Transverse colon (tissue), 4 donors: ENCODE results near the gene DRD2. TPM values are rescaled to one million over a fixed set of nuclear protein-coding genes. Genes with fewer than 3 reads are reported as not detected.

Experiments
- DNase-seq: peaks from one replicate; pipeline ENCODE4 v3.0.0-alpha.2; 2019
- H3K27ac ChIP-seq, 4 donors: fragments of 200-600 bp; sonication (generic); 2 replicates each; pipeline ENCODE4 v1.5.1; 2016 to 2018; ENCODE audit warnings: inconsistent platforms in 4 of 4
- H3K27me3 ChIP-seq: fragments of 200-600 bp; sonication (generic); 2 replicates; pipeline ENCODE4 v1.5.1; 2017; ENCODE audit warnings: inconsistent platforms
- H3K36me3 ChIP-seq, 4 donors: fragments of 200-600 bp; sonication (generic); 2 replicates each; pipeline ENCODE4 v1.5.1; 2017 to 2019; ENCODE audit warnings: inconsistent platforms in 4 of 4
- H3K4me1 ChIP-seq, 4 donors: fragments of 200-600 bp; sonication (generic); 2 replicates each; pipeline ENCODE4 v1.5.1; 2017 to 2020; ENCODE audit warnings: inconsistent platforms in 4 of 4
- H3K4me3 ChIP-seq, 4 donors: fragments of 200-600 bp; sonication (generic); 1 replicate in 1 of 4; 2 replicates in 3 of 4; pipeline versions ENCODE4 v1.5.1 to v1.6.1; 2017 to 2019; ENCODE audit warnings: inconsistent platforms in 4 of 4
- H3K9me3 ChIP-seq, 2 donors: fragments of 200-600 bp; sonication (generic); 2 replicates each; pipeline ENCODE4 v1.5.1; 2017 to 2019; ENCODE audit warnings: inconsistent platforms in 2 of 2
- CTCF ChIP-seq, 5 experiments: fragments of 200-600 bp in 3 of 5; fragments of 450-650 bp in 2 of 5; sonication (generic) in 3 of 5; IDR thresholded peaks; 1 replicate in 2 of 5; 2 replicates in 3 of 5; pipeline ENCODE4 v1.5.1; 2016 to 2017; ENCODE audit warnings: antibody characterized with exemption in 5 of 5, inconsistent platforms in 3 of 5, mild to moderate bottlenecking in 2 of 5, moderate library complexity in 1 of 5
- EP300 ChIP-seq: sonication (generic); formaldehyde crosslinking; IDR thresholded peaks from one replicate; pipeline ENCODE4 v1.6.1; 2017; ENCODE audit warnings: antibody characterized with exemption, low read depth
- POLR2A ChIP-seq: fragments of 450-650 bp; IDR thresholded peaks from one replicate; pipeline ENCODE4 v1.6.1; 2016; ENCODE audit warnings: antibody characterized with exemption, mild to moderate bottlenecking, moderate library complexity
- POLR2AphosphoS5 ChIP-seq, 3 donors: sonication (generic); formaldehyde crosslinking; IDR thresholded peaks; one replicate each; pipeline ENCODE4 v1.6.1; 2016; ENCODE audit warnings: antibody characterized with exemption in 3 of 3
- WGBS, 2 donors: methylation state at CpG; one replicate each; pipeline ENCODE4 v1.1.5; 2018; ENCODE audit warnings: low coverage in 1 of 2; 5-methylcytosine and 5-hydroxymethylcytosine counted together
- in situ Hi-C, 4 donors: fragments of 200-750 bp; cut with MboI; loops; one replicate each; pipeline versions ENCODE4 v1.15.0 to v1.15.1; 2017; ENCODE audit warnings: low sequenced_read_pairs in 3 of 4, low pct_ligation_motif_present in 1 of 4, low pct_unique_long_range_greater_than_20kb in 1 of 4
- intact Hi-C: fragments of 100-400 bp; cut with DNase I; formaldehyde crosslinking; loops from one replicate; pipeline ENCODE4 v1.15.1; 2023; ENCODE audit warnings: low total_unique reads
- total RNA-seq, 4 donors: library from RNA; depleted of rRNA; stranded (reverse); fragments of >200 nt; gene quantifications; one replicate each; pipeline ENCODE4 v1.1.0, GENCODE V29; 2016

DRD2 gene
- total RNA-seq, 4 donors from 2014 or later, result 0.16 to 0.40 TPM; not detected in 2

DNA sequence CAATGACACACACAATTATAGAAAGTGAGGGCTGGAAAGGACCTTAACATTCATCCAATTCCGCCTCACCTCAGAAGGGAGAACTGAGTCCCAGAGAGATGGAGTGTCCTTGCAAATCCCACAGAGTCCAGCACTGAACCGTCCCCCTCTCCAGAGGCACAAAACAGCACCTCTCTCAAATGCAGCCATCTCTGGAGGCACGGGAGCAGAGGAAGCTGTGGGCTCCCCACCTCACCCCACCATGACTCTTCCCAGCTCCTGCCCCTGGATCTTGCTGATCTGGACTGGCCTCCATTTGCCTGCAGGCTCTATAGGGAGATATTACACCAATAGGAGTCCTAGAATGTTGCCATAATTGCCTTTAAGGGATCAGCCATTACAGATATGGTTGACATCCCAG, 1.4 kb upstream of the DRD2 start:
- no peak for DNase-seq
- 76% methylated on average over 3 of the region's 3 CpGs; no CpG with 5 or more reads in 1 of the 2 donors for WGBS, 2 donors
- TF ChIP-seq CTCF (IDR thresholded peaks at IDR 0.05), result no peak
- TF ChIP-seq POLR2AphosphoS5 (IDR thresholded peaks at IDR 0.05), result no peak
- no peak for TF ChIP-seq POLR2A
- no peak for TF ChIP-seq EP300
- in situ Hi-C loops, result no loop called here
- Histone ChIP-seq H3K27ac (no peak overlapping the region), H3K9me3 (no peaks in the 10 kb centered on the region), H3K36me3 (no peaks in the 10 kb centered on the region), H3K4me1 (peaks cover 0 to 11% (median 6%) of the 10 kb centered on the region in 4 donors), H3K4me3 (no peak overlapping the region), H3K27me3 (peaks cover 66% of the 10 kb centered on the region)
- intact Hi-C loops, result no loop called here

- Histone ChIP-seq H3K4me1 (peaks cover 0 to 11% (median 6%) of the 10 kb centered on the region in 4 donors), H3K4me3 (peak overlapping the region in 1 of 4 donors; percentile 37), H3K36me3 (no peaks in the 10 kb centered on the region), H3K9me3 (no peaks in the 10 kb centered on the region), H3K27ac (no peak overlapping the region), H3K27me3 (peaks cover 71% of the 10 kb centered on the region)
- intact Hi-C loops, result no loop called here
- no peak for TF ChIP-seq EP300
- TF ChIP-seq POLR2A, result no peak
- no peak for TF ChIP-seq POLR2AphosphoS5 (IDR thresholded peaks at IDR 0.05)
- no peak for TF ChIP-seq CTCF (IDR thresholded peaks at IDR 0.05)
- 4% methylated on average over 41 of the region's 70 CpGs; no CpG with 5 or more reads in 1 of the 2 donors for WGBS, 2 donors
- DNase-seq, result peak; percentile 75
- in situ Hi-C loops, result no loop called here
These were observed 637 bp downstream of the DRD2 start for GRCh38 chr11:113474362-113475159.

GRCh38 chr11:113473983-113474361, 1.2 kb downstream of the DRD2 start:
- H3K4me3 ChIP-seq, result no peak overlapping the region
- H3K4me1 ChIP-seq, result peaks cover 0 to 11% (median 6%) of the 10 kb centered on the region in 4 donors
- WGBS, 2 donors, result 20 to 37% methylated on average over 1 to 9 of the region's 9 CpGs
- intact Hi-C loops (no loop called here), in situ Hi-C loops (no loop called here)
- no peak overlapping the region for H3K27ac ChIP-seq
- H3K9me3 ChIP-seq, result no peaks in the 10 kb centered on the region
- peaks cover 67% of the 10 kb centered on the region for H3K27me3 ChIP-seq
- no peaks in the 10 kb centered on the region for H3K36me3 ChIP-seq
- DNase-seq, result no peak
- TF ChIP-seq EP300 (no peak), POLR2AphosphoS5 (IDR thresholded peaks at IDR 0.05) (no peak), POLR2A (no peak), CTCF (IDR thresholded peaks at IDR 0.05) (no peak)

DNA sequence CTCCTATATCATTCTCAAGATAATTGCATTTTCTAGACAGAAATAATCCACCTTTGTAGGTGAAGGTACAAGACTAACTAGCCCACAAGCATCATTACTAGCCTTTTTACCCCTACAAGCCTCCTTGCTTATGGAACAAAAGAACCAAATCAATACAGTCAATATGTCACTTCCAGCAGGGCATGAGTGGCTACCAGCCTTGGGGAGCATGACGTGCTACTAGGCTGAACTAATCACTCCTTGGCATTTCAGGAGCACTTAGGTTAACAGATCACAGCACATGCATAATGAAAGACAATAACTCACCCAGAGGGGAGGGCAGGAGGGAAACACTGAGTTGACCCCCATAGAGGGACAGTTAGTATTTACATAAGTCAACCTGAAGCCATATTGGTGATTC, 2.7 kb downstream of the DRD2 start:
- intact Hi-C loops (no loop called here), in situ Hi-C loops (no loop called here)
- Histone ChIP-seq H3K27ac (no peak overlapping the region), H3K36me3 (no peaks in the 10 kb centered on the region), H3K4me1 (peaks cover 0 to 11% (median 6%) of the 10 kb centered on the region in 4 donors), H3K27me3 (peaks cover 52% of the 10 kb centered on the region), H3K4me3 (no peak overlapping the region), H3K9me3 (no peaks in the 10 kb centered on the region)
- no peak for TF ChIP-seq POLR2AphosphoS5 (IDR thresholded peaks at IDR 0.05)
- TF ChIP-seq POLR2A, result no peak
- no peak for TF ChIP-seq CTCF (IDR thresholded peaks at IDR 0.05)
- TF ChIP-seq EP300, result no peak
- no peak for DNase-seq
- WGBS, 2 donors, result 50% methylated on average over 1 of the region's 1 CpG; no CpG with 5 or more reads in 1 of the 2 donors
